Chondrocyte (in vitro differentiated cells): ENCODE results near the gene ACSS3. TPM values are rescaled to one million over a fixed set of nuclear protein-coding genes. Genes with fewer than 3 reads are reported as not detected.
"Not testable (repeated sequence)": the region's sequence is repeated elsewhere in the genome, so short reads cannot be mapped to it uniquely, and the experiment has no call there.

Source experiments
- DNase-seq: peaks from one replicate; pipeline ENCODE4 v3.0.0; 2021; ENCODE audit warnings: mixed read lengths, low spot score
- H3K27ac Mint-ChIP-seq: one replicate; pipeline ENCODE4 v1.8.0; 2021; ENCODE audit warnings: mild to moderate bottlenecking, moderate library complexity, mixed read lengths; ENCODE audit not compliant: unreplicated experiment
- H3K27me3 Mint-ChIP-seq: 2 replicates; pipeline ENCODE4 v1.8.0; 2021; ENCODE audit warnings: low read depth, mixed read lengths
- H3K36me3 Mint-ChIP-seq: 2 replicates; pipeline ENCODE4 v1.8.0; 2021; ENCODE audit warnings: low read depth, mixed read lengths
- H3K4me1 Mint-ChIP-seq: 2 replicates; pipeline ENCODE4 v1.8.0; 2021; ENCODE audit warnings: low read depth, mild to moderate bottlenecking, mixed read lengths
- H3K4me3 Mint-ChIP-seq: one replicate; pipeline ENCODE4 v1.8.0; 2021; ENCODE audit warnings: mild to moderate bottlenecking, moderate library complexity, mixed read lengths; ENCODE audit not compliant: unreplicated experiment
- H3K9me3 Mint-ChIP-seq: 2 replicates; pipeline ENCODE4 v1.8.0; 2021; ENCODE audit warnings: low read depth, mixed read lengths
- CTCF ChIP-seq: fragments of 200-600 bp; sonication (generic); IDR thresholded peaks from 2 replicates; pipeline ENCODE4 v1.5.0; 2021; ENCODE audit warnings: antibody characterized with exemption, mild to moderate bottlenecking, moderate library complexity
- total RNA-seq: library from RNA; stranded (reverse); gene quantifications from 3 replicates; pipeline ENCODE4 v1.2.1, GENCODE V29; 2021

The ACSS3 gene
- total RNA-seq, 1 donor from 2014 or later, result 2.2 TPM

- Mint-ChIP-seq H3K4me3 (no peak overlapping the region), H3K9me3 (peaks cover 17% of the 10 kb centered on the region), H3K27ac (no peak overlapping the region), H3K27me3 (no peaks in the 10 kb centered on the region), H3K36me3 (peaks cover 13% of the 10 kb centered on the region), H3K4me1 (no peaks in the 10 kb centered on the region)
- TF ChIP-seq CTCF, result no peak
- no peak for DNase-seq
These were observed 98.9 kb downstream of the ACSS3 start for GRCh38 chr12:81176796-81177195.

GRCh38 chr12:81181691-81182090, 103.8 kb downstream of the ACSS3 start:
- no peaks in the 10 kb centered on the region for H3K27me3 Mint-ChIP-seq

GRCh38 chr12:81187686-81188085, 109.8 kb downstream of the ACSS3 start:
- Mint-ChIP-seq H3K27me3 (no peaks in the 10 kb centered on the region), H3K4me1 (no peaks in the 10 kb centered on the region), H3K4me3 (no peak overlapping the region), H3K27ac (no peak overlapping the region), H3K36me3 (peaks cover 5% of the 10 kb centered on the region), H3K9me3 (peaks cover 20% of the 10 kb centered on the region)
- TF ChIP-seq CTCF, result no peak
- no peak for DNase-seq

More at GRCh38 chr12:81181691-81182090, 103.8 kb downstream of the ACSS3 start:
- no peak for TF ChIP-seq CTCF
- Mint-ChIP-seq H3K9me3 (peaks cover 28% of the 10 kb centered on the region), H3K36me3 (peaks cover 12% of the 10 kb centered on the region), H3K27ac (no peak overlapping the region), H3K4me1 (no peaks in the 10 kb centered on the region), H3K4me3 (no peak overlapping the region)
- DNase-seq, result no peak

GRCh38 chr12:81196595-81196994, 118.7 kb downstream of the ACSS3 start:
- DNase-seq, result no peak
- Mint-ChIP-seq H3K9me3 (no peaks in the 10 kb centered on the region), H3K36me3 (peaks cover 2% of the 10 kb centered on the region), H3K27me3 (peaks cover 2% of the 10 kb centered on the region), H3K4me3 (no peak overlapping the region), H3K27ac (no peak overlapping the region), H3K4me1 (no peaks in the 10 kb centered on the region)
- TF ChIP-seq CTCF, result no peak

GRCh38 chr12:81200561-81200960, 122.7 kb downstream of the ACSS3 start:
- H3K27ac Mint-ChIP-seq, H3K36me3 Mint-ChIP-seq, H3K4me1 Mint-ChIP-seq, H3K4me3 Mint-ChIP-seq, H3K27me3 Mint-ChIP-seq, H3K9me3 Mint-ChIP-seq, DNase-seq: not testable (repeated sequence)

GRCh38 chr12:81203671-81204204, 125.9 kb downstream of the ACSS3 start:
- peaks cover 2% of the 10 kb centered on the region for H3K27me3 Mint-ChIP-seq
- H3K27ac Mint-ChIP-seq, result no peak overlapping the region
- no peak for TF ChIP-seq CTCF
- no peaks in the 10 kb centered on the region for H3K4me1 Mint-ChIP-seq
- H3K36me3 Mint-ChIP-seq, result no peaks in the 10 kb centered on the region
- H3K4me3 Mint-ChIP-seq, result no peak overlapping the region
- no peaks in the 10 kb centered on the region for H3K9me3 Mint-ChIP-seq
- no peak for DNase-seq
